Hippocampal formation (tissue), 2 donors: ENCODE results near the gene IL3RA.

Source experiments
- DNase-seq, 2 donors: peaks; one replicate each; lab custom pipeline; 2025; lab: John Stamatoyannopoulos, UW

Gene IL3RA

DNA sequence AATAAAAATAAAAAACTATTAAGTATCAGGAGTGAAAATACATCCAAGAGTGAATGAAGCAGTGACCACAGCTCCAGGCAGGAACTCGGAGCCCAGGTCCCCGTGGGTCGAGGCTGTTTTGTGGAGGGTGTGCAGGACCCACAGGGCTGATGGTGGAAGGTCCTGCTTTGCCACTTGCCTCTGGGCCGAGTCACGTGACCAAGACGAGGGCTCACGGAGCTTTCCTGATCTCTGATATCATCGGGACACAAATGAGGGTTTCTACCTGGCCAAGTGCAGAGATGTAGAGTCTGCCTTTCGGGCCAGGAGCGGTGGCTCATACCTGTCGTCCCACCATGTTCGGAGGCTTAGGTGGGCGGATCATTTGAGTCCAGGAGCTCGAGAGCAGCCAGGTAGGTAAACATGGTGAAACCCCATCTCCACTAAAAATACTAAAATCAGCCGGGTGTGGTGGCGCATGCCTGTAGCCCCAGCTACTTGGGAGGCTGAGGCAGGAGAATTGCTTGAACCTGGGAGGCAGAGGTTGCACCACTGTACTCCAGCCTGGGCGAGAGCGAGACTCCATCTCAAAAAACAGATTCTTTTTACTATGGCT is 48.2 kb downstream of the IL3RA start:
- no peak for DNase-seq

DNA sequence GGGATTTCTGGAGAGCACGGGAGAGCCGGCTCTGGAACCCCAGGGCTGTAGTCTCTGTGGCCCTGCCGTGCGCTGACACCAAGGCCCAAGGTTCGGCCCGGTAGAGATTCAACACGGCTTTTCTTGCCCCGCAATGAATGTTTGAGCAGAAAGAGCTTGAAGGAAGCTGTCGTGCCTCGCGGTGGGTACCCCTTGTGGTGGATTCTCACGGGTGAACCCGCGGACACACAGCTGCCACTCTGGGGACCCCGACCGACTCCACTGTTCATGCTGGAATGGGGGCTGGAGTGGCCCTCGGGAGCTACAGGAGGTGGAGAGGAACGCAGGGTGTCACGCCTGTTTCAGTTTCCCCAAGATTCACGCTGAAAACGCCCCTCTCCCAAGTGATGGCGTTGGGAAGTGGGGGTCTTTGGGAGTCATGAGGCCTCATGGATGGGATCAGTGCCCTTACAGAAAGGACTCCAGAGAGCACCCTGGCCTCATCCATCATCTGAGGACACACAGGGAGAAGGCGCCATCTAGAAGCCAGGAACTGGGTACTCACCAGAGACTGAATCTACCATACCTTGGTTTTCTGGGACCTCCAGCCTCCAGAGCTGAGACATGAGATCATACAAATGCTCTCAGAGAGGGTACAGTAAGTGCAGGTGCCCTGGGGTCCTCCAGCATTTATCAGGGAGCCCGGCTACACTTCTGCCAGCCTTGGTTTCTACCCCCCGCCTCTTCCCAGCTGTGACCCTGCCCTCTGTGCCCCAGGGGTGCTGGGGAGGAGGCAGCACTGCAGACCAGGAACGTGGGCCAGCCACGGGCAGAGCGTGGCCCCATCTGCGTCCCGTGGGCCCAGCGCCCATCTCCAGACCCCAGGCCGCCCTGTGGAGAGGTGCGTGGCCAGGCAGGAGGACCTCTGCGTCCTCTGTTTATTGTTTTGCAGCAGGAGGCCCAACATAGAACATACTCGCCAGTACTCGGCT is 49.0 kb downstream of the IL3RA start:
- no peak for DNase-seq

DNA sequence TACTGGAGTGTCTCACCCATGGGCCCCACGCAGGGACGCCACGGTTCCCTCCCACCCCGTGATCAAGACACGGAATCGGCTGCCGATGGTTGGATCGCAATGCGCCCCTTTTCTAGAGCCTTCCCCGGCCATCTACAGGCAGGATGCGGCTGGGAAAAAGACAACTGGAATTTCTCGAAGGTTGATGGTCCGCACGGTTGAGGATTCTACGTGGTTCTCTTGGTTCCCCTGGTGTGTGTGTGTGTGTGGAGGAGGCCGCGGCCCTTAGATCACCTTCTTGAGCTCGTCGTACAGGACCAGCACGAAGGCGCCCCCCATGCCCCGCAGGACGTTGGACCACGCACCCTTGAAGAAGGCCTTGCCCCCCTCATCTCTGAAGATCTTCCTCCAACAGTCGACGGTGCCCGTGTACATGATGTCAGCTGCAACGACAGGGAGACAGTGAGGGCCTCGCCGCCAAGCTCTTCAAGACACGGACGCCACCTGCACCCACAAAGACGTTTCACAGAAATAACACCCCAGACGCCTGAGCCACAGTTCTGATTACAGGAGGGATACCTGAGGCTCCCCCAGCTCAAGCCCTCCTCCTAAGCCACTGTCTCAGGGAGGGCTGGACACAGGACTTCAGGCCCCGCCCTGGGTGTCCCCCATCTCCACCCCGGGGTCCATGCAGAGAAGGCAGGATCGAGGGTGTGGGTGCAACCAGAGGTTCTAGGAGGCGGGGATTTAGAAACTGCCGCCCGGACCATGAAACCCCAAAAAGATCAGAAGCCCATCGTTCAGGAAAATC is 49.9 kb downstream of the IL3RA start:
- DNase-seq: no peak

DNA sequence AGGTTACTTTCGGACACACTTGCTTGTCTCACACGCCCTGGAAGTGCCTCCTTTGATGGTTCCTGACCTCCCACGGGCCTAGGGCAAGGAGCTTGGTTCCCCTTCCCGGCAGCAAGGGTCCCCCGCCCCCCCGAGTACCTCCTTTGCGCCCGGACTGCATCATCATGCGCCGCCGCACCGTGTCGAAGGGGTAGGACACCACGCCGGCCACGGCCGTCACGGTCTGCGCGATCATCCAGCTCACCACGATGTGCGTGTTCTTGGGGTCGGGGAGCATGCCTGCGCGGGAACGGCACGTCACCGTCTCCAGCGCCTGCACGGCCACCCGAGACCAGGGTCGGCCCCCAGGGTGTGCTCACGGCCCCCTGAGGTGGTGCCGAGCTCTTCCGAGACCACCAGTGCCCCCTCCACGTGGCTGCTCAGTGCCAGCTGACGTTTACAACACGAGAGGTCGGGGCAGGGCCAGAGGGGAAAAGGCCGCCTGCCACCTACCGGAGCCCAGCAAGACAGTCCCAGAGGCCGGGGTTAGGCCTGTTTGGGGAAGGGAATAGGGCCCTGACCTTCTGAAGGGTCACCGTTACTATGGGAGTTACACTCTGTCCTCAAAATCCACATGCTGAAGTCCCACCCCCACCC is 50.7 kb downstream of the IL3RA start:
- no peak for DNase-seq

- no peak for DNase-seq
These were observed 52.1 kb downstream of the IL3RA start for GRCh38 chrX:1388651-1389050.

DNA sequence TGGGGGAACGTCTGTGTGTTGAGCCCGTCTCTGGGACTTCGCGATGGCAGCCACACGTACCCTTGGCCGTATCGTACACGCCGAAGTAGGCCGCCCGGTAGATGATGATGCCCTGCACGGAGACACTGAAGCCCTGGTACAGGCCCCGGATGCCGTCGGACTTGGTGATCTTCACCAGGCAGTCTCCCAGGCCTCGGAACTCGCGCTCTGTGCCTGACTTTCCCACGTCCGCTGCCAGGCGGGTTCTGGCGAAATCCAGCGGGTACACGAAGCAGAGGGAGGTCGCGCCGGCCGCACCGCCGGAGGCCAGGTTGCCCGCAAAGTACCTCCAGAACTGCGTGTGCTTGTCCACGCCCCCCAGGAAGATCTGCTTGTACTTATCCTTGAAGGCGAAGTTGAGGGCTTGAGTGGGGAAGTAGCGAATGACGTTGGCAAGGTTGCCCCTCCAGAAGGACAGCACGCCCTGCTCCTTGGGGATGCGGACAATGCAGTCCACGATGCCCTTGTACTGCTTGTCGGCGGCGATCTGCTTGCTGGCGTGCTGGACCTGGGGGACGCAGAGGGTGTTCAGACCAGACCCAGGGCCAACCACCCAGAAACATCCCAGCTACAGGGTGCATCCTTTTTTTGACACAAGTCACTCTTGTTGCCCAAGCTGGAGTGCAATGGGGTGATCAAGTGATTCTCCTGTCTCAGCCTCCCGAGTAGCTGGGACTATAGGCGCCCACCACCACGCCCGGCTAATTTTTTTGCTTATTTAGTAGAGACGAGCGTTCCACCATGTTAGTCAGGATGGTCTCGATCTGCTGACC is 52.8 kb downstream of the IL3RA start:
- DNase-seq: no peak

- DNase-seq: no peak
These were observed 53.4 kb downstream of the IL3RA start for GRCh38 chrX:1389993-1390285.

DNA sequence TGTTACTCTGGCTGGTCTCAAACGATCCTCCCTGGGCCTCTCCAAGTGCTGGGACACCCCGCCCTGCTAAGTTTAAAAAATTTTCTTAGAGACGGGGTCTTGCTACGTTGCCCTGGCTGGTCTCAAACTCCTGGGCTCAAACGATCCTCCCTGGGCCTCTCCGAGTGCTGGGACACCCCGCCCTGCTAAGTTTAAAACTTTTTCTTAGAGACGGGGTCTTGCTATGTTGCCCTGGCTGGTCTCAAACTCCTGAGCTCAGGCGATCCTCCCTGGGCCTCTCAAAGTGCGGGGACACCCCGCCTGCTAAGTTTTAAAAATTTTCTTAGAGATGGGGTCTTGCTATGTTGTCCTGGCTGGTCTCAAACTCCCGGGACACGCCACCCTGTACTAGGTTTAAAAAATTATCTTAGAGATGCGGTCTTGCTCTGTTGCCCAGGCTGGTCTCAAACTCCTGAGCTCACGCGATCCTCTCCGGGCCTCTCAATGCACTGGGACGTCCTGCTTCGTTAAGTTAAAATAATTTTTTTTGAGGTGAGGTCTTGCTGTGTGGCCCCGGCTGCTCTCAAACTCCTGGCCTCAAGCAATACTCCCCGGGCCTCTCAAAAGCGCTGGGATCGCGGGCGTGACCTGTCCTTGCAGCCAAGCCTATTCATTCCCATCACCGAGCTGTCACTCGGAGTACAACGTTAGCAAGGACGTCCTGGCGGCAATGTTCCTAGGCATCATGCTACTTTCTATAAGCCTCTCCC is 54.2 kb downstream of the IL3RA start:
- no peak for DNase-seq

GRCh38 chrX:1391370-1391706 is 54.8 kb downstream of the IL3RA start:
- DNase-seq: no peak

DNA sequence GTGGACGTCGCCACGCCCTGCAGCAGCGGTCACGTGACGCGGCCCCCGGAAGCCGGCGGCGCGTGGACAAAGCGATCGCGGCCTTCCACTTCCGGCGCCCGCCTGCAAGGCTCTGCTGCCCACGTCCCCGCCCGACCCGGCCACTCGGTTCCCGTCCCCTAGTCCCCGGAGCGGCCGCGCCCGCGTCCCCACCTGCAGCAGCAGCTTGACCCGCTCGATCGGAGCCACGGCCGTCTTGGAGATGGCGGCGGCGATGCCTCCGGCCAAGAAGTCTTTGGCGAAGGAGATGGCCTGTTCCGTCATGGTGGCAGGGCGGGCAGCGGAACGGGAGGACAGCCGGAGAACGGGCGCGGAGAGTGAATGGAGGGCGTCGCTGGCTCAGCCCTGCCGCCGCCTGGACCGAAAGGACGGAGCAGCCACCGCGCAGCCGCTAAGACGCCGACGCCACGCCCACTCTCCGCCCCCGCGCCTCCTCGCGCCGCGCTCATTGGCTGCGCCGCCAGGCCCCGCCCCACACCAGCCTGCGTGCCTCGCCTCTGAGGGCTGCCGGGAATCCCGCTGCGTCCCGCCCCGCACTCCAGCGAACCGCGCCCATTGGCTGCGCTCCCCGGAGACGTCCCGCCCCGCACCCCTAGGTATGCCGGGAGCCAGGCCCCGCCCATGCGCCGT is 55.3 kb downstream of the IL3RA start, which contains the start of gene SLC25A6:
Gene SLC25A6 (minus strand): TSS at position 407 of the 669 bp plus-strand sequence. CDS start 104 bp downstream, at position 303.
- DNase-seq: no peak

GRCh38 chrX:1392376-1393068 is 55.9 kb downstream of the IL3RA start:
- DNase-seq: no peak

DNA sequence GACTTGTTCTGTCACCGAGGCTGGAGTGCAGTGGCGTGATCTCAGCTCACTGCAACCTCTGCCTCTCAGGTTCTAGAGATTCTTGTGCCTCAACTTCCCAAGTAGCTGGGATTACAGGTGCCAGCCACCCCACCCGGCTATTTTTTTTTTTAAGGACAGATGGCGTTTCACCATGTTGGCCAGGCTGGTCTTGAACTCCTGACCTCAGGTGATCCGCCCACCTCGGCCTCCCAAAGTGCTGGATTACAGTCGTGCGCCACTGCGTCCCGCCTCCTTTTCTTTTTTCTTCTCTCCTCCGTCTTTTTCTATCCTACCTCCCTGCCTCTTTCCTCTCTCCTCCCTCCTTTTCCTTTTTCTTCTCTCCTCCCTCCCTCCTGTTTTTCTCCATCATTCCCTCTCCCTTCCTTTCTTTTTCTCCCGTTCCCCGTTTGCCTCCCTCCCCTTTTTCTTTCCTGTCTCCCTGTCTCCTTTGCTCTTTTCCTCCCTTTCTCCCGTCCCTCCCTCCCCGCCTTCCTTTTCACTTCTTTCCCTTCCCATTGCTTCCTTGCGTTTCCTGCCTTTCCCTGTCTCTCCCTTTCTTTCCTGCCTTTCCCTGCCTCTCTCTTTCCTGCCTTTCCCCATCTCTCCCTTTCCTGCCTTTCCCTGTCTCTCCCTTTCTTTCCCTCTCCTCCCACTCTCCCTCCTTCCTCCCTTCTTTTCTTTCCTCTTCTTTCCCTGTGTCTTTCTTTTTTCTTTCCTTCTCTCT is 57.5 kb downstream of the IL3RA start:
- DNase-seq: no peak

DNA sequence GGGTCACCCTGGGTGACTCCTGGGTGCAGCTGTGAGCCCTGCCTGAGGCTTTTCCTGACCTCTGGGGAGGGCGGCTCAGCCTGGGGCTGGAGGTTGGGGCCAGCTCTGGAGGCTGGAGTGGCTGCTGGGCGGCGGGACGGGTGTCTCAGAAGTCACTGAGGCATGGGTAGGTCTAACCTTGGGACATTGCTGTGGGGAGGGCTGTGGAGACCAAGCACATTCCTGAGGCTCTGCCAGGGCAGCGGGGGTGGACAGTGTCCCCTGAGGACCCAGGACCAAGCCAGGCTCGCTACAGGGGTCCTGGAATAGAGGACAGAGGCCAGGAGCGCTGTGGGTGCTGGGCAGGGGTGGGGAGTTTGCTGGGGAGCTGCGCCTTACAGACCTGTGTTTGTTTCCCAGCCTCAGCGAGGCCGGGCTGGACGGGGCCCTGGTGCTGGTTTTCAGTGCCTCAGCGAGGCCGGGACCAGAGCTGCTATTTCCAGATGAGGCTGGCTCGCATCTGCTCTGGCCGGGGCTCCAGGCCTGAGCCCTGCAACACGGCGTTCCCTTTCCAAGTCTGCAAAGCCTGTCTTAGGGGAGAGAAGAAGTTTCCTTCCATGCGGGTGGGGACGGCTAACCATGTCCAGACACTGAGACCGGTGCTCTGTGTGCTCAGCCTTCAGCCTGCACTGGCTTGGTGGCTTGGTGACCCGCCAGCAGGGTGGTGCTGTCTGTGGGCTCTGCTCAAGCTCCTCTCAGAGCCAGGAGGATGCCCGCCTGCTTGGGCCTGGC is 58.3 kb downstream of the IL3RA start:
- DNase-seq: no peak

GRCh38 chrX:1395646-1396216 is 59.1 kb downstream of the IL3RA start:
- DNase-seq: no peak

DNA sequence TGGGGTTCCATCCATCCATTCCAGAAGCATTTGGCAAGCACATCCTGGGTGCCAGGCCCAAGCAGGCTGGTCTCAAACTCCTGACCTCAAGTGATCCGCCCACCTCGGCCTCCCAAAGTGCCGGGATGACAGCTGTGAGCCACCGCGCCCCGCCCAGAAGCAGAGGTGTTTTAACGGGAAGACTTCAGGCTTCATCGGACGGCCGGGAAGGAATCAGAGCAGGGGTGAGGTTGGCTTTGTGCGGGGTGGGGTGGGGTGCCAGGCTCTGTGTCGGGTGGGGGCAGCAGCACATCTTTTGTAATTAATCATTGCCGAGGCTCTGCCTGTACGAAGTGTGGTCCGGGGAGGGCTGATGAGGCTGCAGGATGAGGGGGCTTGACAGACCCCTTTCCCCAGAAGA is 60.4 kb downstream of the IL3RA start:
- DNase-seq: no peak

DNA sequence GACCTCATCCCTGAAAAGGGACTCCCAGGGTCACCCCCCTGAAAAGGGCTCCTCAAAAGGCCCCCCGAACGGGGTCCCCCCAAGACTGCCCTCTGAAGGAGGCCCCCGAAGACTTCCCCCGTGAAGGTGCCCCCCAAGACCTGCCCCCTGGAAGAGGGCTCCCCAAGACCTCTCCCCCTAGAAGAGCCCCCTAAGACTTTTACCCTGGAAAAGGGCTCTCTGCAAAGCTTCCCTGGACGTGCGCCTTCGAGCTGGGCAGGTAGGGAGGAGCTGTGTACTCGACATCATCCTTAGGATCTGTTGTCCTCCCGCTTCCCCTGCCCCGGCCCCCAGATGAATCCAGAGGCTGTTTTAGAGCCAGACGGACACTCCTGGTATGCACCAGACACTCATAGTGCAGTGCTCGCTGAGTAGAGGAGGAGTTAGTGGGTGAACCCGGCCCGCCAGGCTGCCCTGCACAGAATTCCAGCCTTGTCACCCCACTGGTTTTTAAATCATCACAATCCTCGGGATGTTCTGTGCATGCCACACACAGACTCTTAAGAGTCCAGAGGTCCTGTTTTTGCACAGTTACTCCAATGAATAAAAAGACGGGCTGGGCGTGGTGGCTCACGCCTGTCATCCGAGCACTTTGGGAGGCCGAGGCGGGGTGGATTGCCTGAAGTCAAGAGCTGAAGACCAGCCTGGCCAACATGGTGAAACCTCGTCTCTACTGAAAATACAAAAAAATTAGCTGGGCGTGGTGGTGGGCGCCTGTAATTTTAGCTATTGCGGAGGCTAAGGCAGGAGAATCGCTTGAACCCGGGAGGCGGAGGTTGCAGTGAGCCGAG is 61.1 kb downstream of the IL3RA start:
- no peak for DNase-seq
